ENCODE measurements around the gene FGD5.

The FGD5 gene

GRCh38 chr3:14941871-14942270 is 123.1 kb downstream of the FGD5 start:
- DNase-seq, result no peak

- DNase-seq, result no peak
Observed at GRCh38 chr3:14943042-14943441, 124.3 kb downstream of the FGD5 start.

GRCh38 chr3:14946236-14946635 is 127.5 kb downstream of the FGD5 start:
- DNase-seq, result no peak

- DNase-seq, result no peak
Observed at GRCh38 chr3:14946739-14947099, 128.0 kb downstream of the FGD5 start.

GRCh38 chr3:14947100-14947885 is 128.5 kb downstream of the FGD5 start, which contains the start of gene NR2C2:
Gene NR2C2 (plus strand): TSS chr3:14947583. CDS start chr3:15003915, 56,332 bp downstream.
- peak; percentile 88 for DNase-seq

- DNase-seq, result peak; percentile 99
Observed at GRCh38 chr3:14947886-14948608, 129.3 kb downstream of the FGD5 start.

- DNase-seq, result no peak
Observed at GRCh38 chr3:14948609-14949038, 129.9 kb downstream of the FGD5 start.

GRCh38 chr3:14949126-14949525 is 130.4 kb downstream of the FGD5 start:
- DNase-seq, result no peak

GRCh38 chr3:14950274-14950673 is 131.5 kb downstream of the FGD5 start:
- DNase-seq, result peak; percentile 33

- DNase-seq, result no peak
Observed at GRCh38 chr3:14957153-14957552, 138.4 kb downstream of the FGD5 start.

- no peak for DNase-seq
Observed at GRCh38 chr3:14957925-14958324, 139.2 kb downstream of the FGD5 start.

GRCh38 chr3:14959359-14959943 is 140.7 kb downstream of the FGD5 start:
- peak; percentile 65 for DNase-seq

GRCh38 chr3:14962762-14963161 is 144.0 kb downstream of the FGD5 start:
- no peak for DNase-seq

- DNase-seq, result no peak
Observed at GRCh38 chr3:14967285-14967684, 148.5 kb downstream of the FGD5 start.

GRCh38 chr3:14969671-14970070 is 150.9 kb downstream of the FGD5 start:
- DNase-seq, result no peak

GRCh38 chr3:14976317-14976716 is 157.6 kb downstream of the FGD5 start:
- no peak for DNase-seq

GRCh38 chr3:14980689-14981088 is 161.9 kb downstream of the FGD5 start:
- DNase-seq, result peak; percentile 42

Measured in hematopoietic multipotent progenitor cell treated with erythropoietin and hydrocortisone succinate and interleukin-3 and kit ligand, for 6 days (in vitro differentiated cells).